GM23338 (cell line): Measurements from ENCODE around the gene VAMP7. TPM values are rescaled to one million over a fixed set of nuclear protein-coding genes. Genes with fewer than 3 reads are reported as not detected.

Experiments used
- ATAC-seq: fragments of 200-7000 bp; cut with Tn5 transposase; 3 replicates; pipeline ENCODE4 v1.9.1; 2020
- DNase-seq: peaks from one replicate; pipeline ENCODE4 v3.0.0-alpha.2; 2015; ENCODE audit warnings: low spot score
- H2AFZ ChIP-seq: fragments of 200-600 bp; sonication (generic); 2 replicates; pipeline ENCODE4 v1.8.0; 2016; ENCODE audit warnings: antibody characterized with exemption, mild to moderate bottlenecking, moderate library complexity
- H3F3A ChIP-seq: fragments of 200-600 bp; sonication (generic); replicated peaks from 2 replicates; pipeline ENCODE4 v1.8.0; 2017; ENCODE audit warnings: antibody characterized with exemption, mixed run types, low read depth
- H3K27ac ChIP-seq: fragments of 200-600 bp; sonication (generic); 2 replicates; pipeline ENCODE4 v1.6.1; 2016; ENCODE audit warnings: low read depth
- H3K27me3 ChIP-seq: fragments of 200-600 bp; sonication (generic); 2 replicates; pipeline ENCODE4 v1.8.0; 2016; ENCODE audit warnings: mild to moderate bottlenecking, mixed run types, moderate library complexity; ENCODE audit not compliant: insufficient read depth
- H3K36me3 ChIP-seq: fragments of 200-600 bp; sonication (generic); 2 replicates; pipeline ENCODE4 v1.8.0; 2016; ENCODE audit warnings: mild to moderate bottlenecking; ENCODE audit not compliant: insufficient read depth
- H3K4me1 ChIP-seq: fragments of 200-600 bp; sonication (generic); 2 replicates; pipeline ENCODE4 v1.8.0; 2016; ENCODE audit warnings: mild to moderate bottlenecking, moderate library complexity; ENCODE audit not compliant: insufficient read depth
- H3K4me2 ChIP-seq: fragments of 200-600 bp; sonication (generic); 2 replicates; pipeline ENCODE4 v1.7.1; 2017; ENCODE audit warnings: mixed run types
- H3K4me3 ChIP-seq: fragments of 200-600 bp; sonication (generic); 2 replicates; pipeline ENCODE4 v1.6.1; 2016; ENCODE audit warnings: mixed run types
- H3K79me2 ChIP-seq: fragments of 200-600 bp; sonication (generic); replicated peaks from 2 replicates; pipeline ENCODE4 v1.8.0; 2017; ENCODE audit warnings: mild to moderate bottlenecking; ENCODE audit not compliant: insufficient read depth
- H3K9me2 ChIP-seq: fragments of 200-600 bp; sonication (generic); 2 replicates; pipeline ENCODE4 v1.8.0; 2017; ENCODE audit not compliant: insufficient read depth
- H4K20me1 ChIP-seq: fragments of 200-600 bp; sonication (generic); replicated peaks from 2 replicates; pipeline ENCODE4 v1.8.0; 2017; ENCODE audit warnings: mild to moderate bottlenecking; ENCODE audit not compliant: insufficient read depth
- H3K27ac Mint-ChIP-seq: 2 replicates; pipeline ENCODE4 v1.8.0; 2020; ENCODE audit warnings: inconsistent platforms, mild to moderate bottlenecking, moderate library complexity, mixed read lengths
- H3K27me3 Mint-ChIP-seq: 3 replicates; pipeline ENCODE4 v1.8.0; 2022; ENCODE audit warnings: low read depth, mild to moderate bottlenecking, moderate library complexity, mixed read lengths, inconsistent platforms; ENCODE audit not compliant: insufficient read depth, poor library complexity
- H3K36me3 Mint-ChIP-seq: 3 replicates; pipeline ENCODE4 v1.8.0; 2021; ENCODE audit warnings: low read depth, mild to moderate bottlenecking, inconsistent platforms, moderate library complexity, mixed read lengths
- H3K4me1 Mint-ChIP-seq: 3 replicates; pipeline ENCODE4 v1.8.0; 2020; ENCODE audit warnings: mild to moderate bottlenecking, inconsistent platforms, mixed read lengths
- H3K4me3 Mint-ChIP-seq: 3 replicates; pipeline ENCODE4 v1.8.0; 2021; ENCODE audit warnings: moderate library complexity, mild to moderate bottlenecking, inconsistent platforms, mixed read lengths
- H3K9me3 Mint-ChIP-seq: 3 replicates; pipeline ENCODE4 v1.8.0; 2020; ENCODE audit warnings: moderate library complexity, mild to moderate bottlenecking, inconsistent platforms, mixed read lengths
- EZH2 ChIP-seq: fragments of 200-600 bp; sonication (generic); IDR thresholded peaks from one replicate; pipeline ENCODE4 v1.8.0; 2017; ENCODE audit warnings: antibody characterized with exemption, mild to moderate bottlenecking, low read depth; ENCODE audit not compliant: unreplicated experiment
- EZH2phosphoT487 ChIP-seq: fragments of 200-600 bp; sonication (generic); IDR thresholded peaks from one replicate; pipeline ENCODE4 v1.8.1; 2018; ENCODE audit warnings: antibody characterized with exemption; ENCODE audit not compliant: unreplicated experiment
- NANOG ChIP-seq: IDR thresholded peaks from 2 replicates; pipeline ENCODE4 v1.6.1; 2016; ENCODE audit warnings: antibody characterized with exemption, borderline replicate concordance
- ZNF114 ChIP-seq: fragments of 250-450 bp; sonication (Bioruptor Pico); IDR thresholded peaks from 2 replicates; pipeline ENCODE4 v1.5.0; 2020; ENCODE audit warnings: mild to moderate bottlenecking, moderate library complexity
- ZNF331 ChIP-seq: fragments of 250-450 bp; sonication (Bioruptor Pico); IDR thresholded peaks from 2 replicates; pipeline ENCODE4 v1.5.0; 2020; ENCODE audit warnings: low read depth, mild to moderate bottlenecking, moderate library complexity
- polyA plus RNA-seq: library from polyadenylated mRNA; unstranded; fragments of >200 nt; fragmentation: Nextera tagmentation; extraction: Ambion mirVana; gene quantifications from 2 replicates; pipeline ENCODE4 v1.2.1, GENCODE V29; 2016
- total RNA-seq: library from RNA; depleted of rRNA; stranded (reverse); fragments of >200 nt; shearing (Covaris generic); gene quantifications from 2 replicates; pipeline ENCODE4 v1.2.3, GENCODE V29; 2014
- TF ChIP-seq, protein P1 (sequence below), 2 experiments: fragments of 200-600 bp in 1 of 2; sonication (generic) in 1 of 2; conservative IDR thresholded peaks; 2 replicates each; pipeline versions ENCODE4 v1.5.1 to v1.6.1; 2016 to 2017; ENCODE audit warnings: antibody characterized with exemption in 2 of 2, low read depth in 2 of 2, mild to moderate bottlenecking in 2 of 2, moderate library complexity in 1 of 2
- TF ChIP-seq, protein P2 (sequence below): fragments of 250-450 bp; sonication (Bioruptor Pico); IDR thresholded peaks from 2 replicates; pipeline ENCODE4 v1.5.0; 2020; ENCODE audit warnings: mild to moderate bottlenecking, moderate library complexity
- TF ChIP-seq, protein P3 (sequence below): IDR thresholded peaks from one replicate; pipeline ENCODE4 v1.6.1; 2018; ENCODE audit warnings: antibody characterized with exemption; ENCODE audit not compliant: unreplicated experiment
- TF ChIP-seq, protein P4 (sequence below): IDR thresholded peaks from 2 replicates; pipeline ENCODE4 v1.6.1; 2016; ENCODE audit warnings: antibody characterized with exemption

VAMP7 gene
- total and polyA plus RNA-seq, 2 experiments from 2014 or later = 14.0 to 22.7 TPM

DNA sequence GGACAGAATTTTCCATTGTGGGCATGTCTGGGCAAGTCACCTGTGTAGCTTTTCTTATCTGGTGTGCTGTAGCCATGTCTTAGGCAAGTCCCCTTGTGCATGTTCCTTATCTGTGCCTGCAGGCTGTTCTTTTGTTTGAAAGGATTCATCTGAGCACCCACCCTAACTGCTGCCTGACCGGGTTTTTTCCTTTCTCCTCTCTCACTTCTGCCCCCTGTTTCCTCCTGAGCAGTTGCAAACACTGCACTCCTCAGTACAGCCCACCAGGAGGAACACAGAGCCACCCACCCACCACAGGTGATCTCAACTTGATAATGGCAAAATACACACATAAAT is 87.1 kb downstream of the VAMP7 start:
- DNase-seq (no peak), ATAC-seq (no peak)
- Histone ChIP-seq H3F3A (no peaks in the 10 kb centered on the region), H2AFZ (no peak overlapping the region), H3K36me3 (no peaks in the 10 kb centered on the region; the same call in 1 of the 2 replicates), H3K4me1 (no peaks in the 10 kb centered on the region), H3K4me2 (no peak overlapping the region), H3K79me2 (no peaks in the 10 kb centered on the region), H3K9me2 (no peaks in the 10 kb centered on the region), H3K27me3 (no peaks in the 10 kb centered on the region), H3K27ac (no peak overlapping the region), H3K4me3 (no peak overlapping the region), H4K20me1 (no peaks in the 10 kb centered on the region)
- no peak for TF ChIP-seq ZNF331
- no peak for TF ChIP-seq ZNF114 (CRISPR knock-in tag)
- no peak for TF ChIP-seq NANOG
- TF ChIP-seq, protein P1, sequence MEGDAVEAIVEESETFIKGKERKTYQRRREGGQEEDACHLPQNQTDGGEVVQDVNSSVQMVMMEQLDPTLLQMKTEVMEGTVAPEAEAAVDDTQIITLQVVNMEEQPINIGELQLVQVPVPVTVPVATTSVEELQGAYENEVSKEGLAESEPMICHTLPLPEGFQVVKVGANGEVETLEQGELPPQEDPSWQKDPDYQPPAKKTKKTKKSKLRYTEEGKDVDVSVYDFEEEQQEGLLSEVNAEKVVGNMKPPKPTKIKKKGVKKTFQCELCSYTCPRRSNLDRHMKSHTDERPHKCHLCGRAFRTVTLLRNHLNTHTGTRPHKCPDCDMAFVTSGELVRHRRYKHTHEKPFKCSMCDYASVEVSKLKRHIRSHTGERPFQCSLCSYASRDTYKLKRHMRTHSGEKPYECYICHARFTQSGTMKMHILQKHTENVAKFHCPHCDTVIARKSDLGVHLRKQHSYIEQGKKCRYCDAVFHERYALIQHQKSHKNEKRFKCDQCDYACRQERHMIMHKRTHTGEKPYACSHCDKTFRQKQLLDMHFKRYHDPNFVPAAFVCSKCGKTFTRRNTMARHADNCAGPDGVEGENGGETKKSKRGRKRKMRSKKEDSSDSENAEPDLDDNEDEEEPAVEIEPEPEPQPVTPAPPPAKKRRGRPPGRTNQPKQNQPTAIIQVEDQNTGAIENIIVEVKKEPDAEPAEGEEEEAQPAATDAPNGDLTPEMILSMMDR (conservative IDR thresholded peaks at IDR 0.05; ENCODE audit: low read depth in 2 of 2) = no peak
- TF ChIP-seq, protein P2, sequence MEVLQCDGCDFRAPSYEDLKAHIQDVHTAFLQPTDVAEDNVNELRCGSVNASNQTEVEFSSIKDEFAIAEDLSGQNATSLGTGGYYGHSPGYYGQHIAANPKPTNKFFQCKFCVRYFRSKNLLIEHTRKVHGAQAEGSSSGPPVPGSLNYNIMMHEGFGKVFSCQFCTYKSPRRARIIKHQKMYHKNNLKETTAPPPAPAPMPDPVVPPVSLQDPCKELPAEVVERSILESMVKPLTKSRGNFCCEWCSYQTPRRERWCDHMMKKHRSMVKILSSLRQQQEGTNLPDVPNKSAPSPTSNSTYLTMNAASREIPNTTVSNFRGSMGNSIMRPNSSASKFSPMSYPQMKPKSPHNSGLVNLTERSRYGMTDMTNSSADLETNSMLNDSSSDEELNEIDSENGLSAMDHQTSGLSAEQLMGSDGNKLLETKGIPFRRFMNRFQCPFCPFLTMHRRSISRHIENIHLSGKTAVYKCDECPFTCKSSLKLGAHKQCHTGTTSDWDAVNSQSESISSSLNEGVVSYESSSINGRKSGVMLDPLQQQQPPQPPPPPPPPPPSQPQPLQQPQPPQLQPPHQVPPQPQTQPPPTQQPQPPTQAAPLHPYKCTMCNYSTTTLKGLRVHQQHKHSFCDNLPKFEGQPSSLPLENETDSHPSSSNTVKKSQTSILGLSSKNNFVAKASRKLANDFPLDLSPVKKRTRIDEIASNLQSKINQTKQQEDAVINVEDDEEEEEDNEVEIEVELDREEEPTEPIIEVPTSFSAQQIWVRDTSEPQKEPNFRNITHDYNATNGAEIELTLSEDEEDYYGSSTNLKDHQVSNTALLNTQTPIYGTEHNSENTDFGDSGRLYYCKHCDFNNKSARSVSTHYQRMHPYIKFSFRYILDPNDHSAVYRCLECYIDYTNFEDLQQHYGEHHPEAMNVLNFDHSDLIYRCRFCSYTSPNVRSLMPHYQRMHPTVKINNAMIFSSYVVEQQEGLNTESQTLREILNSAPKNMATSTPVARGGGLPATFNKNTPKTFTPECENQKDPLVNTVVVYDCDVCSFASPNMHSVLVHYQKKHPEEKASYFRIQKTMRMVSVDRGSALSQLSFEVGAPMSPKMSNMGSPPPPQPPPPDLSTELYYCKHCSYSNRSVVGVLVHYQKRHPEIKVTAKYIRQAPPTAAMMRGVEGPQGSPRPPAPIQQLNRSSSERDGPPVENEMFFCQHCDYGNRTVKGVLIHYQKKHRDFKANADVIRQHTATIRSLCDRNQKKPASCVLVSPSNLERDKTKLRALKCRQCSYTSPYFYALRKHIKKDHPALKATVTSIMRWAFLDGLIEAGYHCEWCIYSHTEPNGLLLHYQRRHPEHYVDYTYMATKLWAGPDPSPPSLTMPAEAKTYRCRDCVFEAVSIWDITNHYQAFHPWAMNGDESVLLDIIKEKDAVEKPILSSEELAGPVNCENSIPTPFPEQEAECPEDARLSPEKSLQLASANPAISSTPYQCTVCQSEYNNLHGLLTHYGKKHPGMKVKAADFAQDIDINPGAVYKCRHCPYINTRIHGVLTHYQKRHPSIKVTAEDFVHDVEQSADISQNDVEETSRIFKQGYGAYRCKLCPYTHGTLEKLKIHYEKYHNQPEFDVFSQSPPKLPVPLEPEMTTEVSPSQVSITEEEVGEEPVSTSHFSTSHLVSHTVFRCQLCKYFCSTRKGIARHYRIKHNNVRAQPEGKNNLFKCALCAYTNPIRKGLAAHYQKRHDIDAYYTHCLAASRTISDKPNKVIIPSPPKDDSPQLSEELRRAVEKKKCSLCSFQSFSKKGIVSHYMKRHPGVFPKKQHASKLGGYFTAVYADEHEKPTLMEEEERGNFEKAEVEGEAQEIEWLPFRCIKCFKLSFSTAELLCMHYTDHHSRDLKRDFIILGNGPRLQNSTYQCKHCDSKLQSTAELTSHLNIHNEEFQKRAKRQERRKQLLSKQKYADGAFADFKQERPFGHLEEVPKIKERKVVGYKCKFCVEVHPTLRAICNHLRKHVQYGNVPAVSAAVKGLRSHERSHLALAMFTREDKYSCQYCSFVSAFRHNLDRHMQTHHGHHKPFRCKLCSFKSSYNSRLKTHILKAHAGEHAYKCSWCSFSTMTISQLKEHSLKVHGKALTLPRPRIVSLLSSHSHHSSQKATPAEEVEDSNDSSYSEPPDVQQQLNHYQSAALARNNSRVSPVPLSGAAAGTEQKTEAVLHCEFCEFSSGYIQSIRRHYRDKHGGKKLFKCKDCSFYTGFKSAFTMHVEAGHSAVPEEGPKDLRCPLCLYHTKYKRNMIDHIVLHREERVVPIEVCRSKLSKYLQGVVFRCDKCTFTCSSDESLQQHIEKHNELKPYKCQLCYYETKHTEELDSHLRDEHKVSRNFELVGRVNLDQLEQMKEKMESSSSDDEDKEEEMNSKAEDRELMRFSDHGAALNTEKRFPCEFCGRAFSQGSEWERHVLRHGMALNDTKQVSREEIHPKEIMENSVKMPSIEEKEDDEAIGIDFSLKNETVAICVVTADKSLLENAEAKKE (CRISPR knock-in tag) = no peak
- TF ChIP-seq EZH2 = no peak
- TF ChIP-seq, protein P3, sequence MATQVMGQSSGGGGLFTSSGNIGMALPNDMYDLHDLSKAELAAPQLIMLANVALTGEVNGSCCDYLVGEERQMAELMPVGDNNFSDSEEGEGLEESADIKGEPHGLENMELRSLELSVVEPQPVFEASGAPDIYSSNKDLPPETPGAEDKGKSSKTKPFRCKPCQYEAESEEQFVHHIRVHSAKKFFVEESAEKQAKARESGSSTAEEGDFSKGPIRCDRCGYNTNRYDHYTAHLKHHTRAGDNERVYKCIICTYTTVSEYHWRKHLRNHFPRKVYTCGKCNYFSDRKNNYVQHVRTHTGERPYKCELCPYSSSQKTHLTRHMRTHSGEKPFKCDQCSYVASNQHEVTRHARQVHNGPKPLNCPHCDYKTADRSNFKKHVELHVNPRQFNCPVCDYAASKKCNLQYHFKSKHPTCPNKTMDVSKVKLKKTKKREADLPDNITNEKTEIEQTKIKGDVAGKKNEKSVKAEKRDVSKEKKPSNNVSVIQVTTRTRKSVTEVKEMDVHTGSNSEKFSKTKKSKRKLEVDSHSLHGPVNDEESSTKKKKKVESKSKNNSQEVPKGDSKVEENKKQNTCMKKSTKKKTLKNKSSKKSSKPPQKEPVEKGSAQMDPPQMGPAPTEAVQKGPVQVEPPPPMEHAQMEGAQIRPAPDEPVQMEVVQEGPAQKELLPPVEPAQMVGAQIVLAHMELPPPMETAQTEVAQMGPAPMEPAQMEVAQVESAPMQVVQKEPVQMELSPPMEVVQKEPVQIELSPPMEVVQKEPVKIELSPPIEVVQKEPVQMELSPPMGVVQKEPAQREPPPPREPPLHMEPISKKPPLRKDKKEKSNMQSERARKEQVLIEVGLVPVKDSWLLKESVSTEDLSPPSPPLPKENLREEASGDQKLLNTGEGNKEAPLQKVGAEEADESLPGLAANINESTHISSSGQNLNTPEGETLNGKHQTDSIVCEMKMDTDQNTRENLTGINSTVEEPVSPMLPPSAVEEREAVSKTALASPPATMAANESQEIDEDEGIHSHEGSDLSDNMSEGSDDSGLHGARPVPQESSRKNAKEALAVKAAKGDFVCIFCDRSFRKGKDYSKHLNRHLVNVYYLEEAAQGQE = no peak
- no peak for TF ChIP-seq EZH2phosphoT487
- TF ChIP-seq, protein P4, sequence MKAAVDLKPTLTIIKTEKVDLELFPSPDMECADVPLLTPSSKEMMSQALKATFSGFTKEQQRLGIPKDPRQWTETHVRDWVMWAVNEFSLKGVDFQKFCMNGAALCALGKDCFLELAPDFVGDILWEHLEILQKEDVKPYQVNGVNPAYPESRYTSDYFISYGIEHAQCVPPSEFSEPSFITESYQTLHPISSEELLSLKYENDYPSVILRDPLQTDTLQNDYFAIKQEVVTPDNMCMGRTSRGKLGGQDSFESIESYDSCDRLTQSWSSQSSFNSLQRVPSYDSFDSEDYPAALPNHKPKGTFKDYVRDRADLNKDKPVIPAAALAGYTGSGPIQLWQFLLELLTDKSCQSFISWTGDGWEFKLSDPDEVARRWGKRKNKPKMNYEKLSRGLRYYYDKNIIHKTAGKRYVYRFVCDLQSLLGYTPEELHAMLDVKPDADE = no peak
- Mint-ChIP-seq H3K4me1 (no peaks in the 10 kb centered on the region), H3K27ac (no peak overlapping the region), H3K36me3 (peaks cover 25% of the 10 kb centered on the region; the same call in 2 of the 3 replicates), H3K9me3 (peaks cover 94% of the 10 kb centered on the region), H3K4me3 (no peak overlapping the region), H3K27me3 (peaks cover 5% of the 10 kb centered on the region)
